B cell (primary cell): ENCODE data around the gene TMBIM6. TPM values are rescaled to one million over a fixed set of nuclear protein-coding genes. Genes with fewer than 3 reads are reported as not detected.
"Not testable (repeated sequence)": the region's sequence is repeated elsewhere in the genome, so short reads cannot be mapped to it uniquely, and the experiment has no call there.

Source experiments
- ATAC-seq: fragments of 200-7000 bp; cut with Tn5 transposase; one replicate; pipeline ENCODE4 v1.10.0; 2021; ENCODE audit warnings: low read depth, mild to moderate bottlenecking, moderate number of reproducible peaks, moderate library complexity
- CTCF ChIA-PET: fragments of 350-600 bp; sonication (Branson Sonifier 250); formaldehyde crosslinking; loops from one replicate; lab custom pipeline; 2021; ENCODE audit warnings: antibody characterized with exemption, inconsistent platforms; lab: Charles Lee
- POLR2A ChIA-PET: fragments of 350-600 bp; sonication (Branson Sonifier 250); formaldehyde crosslinking; loops from one replicate; lab custom pipeline; 2021; ENCODE audit warnings: antibody characterized with exemption; lab: Charles Lee
- DNase-seq: peaks from one replicate; pipeline ENCODE4 v3.0.0; 2013
- H2AFZ ChIP-seq: 2 replicates; pipeline ENCODE4 v1.6.1; 2012; ENCODE audit warnings: mild to moderate bottlenecking, low read depth, low read length; ENCODE audit not compliant: insufficient read depth, poor library complexity, severe bottlenecking
- H3K27ac ChIP-seq, 2 donors: 1 replicate in 1 of 2; 2 replicates in 1 of 2; pipeline ENCODE4 v1.5.1; 2012 to 2013; ENCODE audit warnings: low read length in 2 of 2, mild to moderate bottlenecking in 2 of 2, moderate library complexity in 1 of 2
- H3K27me3 ChIP-seq, 4 experiments: fragments of 200-600 bp in 1 of 4; sonication (generic) in 1 of 4; replicated peaks in 1 of 4; 1 replicate in 2 of 4; 2 replicates in 2 of 4; pipeline versions ENCODE4 v1.6.1 to v1.7.0; 2013 to 2016; ENCODE audit warnings: low read length in 3 of 4, mild to moderate bottlenecking in 2 of 4, mixed read lengths in 1 of 4, moderate library complexity in 1 of 4; ENCODE audit not compliant: insufficient read depth in 4 of 4, control insufficient read depth in 3 of 4; ENCODE audit errors: control extremely low read depth in 1 of 4
- H3K36me3 ChIP-seq, 2 experiments: replicated peaks in 1 of 2; 1 replicate in 1 of 2; 2 replicates in 1 of 2; pipeline versions ENCODE4 v1.6.1 to v1.7.1; 2013; ENCODE audit warnings: low read length in 1 of 2; ENCODE audit not compliant: insufficient read depth in 2 of 2, control insufficient read depth in 1 of 2; ENCODE audit errors: control extremely low read depth in 1 of 2, extremely low read depth in 1 of 2
- H3K4me1 ChIP-seq, 2 donors: fragments of 200-600 bp in 1 of 2; sonication (generic) in 1 of 2; 1 replicate in 1 of 2; 2 replicates in 1 of 2; pipeline versions ENCODE4 v1.5.1 to v1.6.1; 2013 to 2017; ENCODE audit warnings: low read length in 2 of 2; ENCODE audit not compliant: control insufficient read depth in 2 of 2, insufficient read depth in 2 of 2
- H3K4me2 ChIP-seq: replicated peaks from 2 replicates; pipeline ENCODE3; 2012; ENCODE audit warnings: mild to moderate bottlenecking, low read depth, low read length; ENCODE audit not compliant: poor library complexity, severe bottlenecking
- H3K4me3 ChIP-seq, 5 experiments: fragments of 200-600 bp in 1 of 5; sonication (generic) in 1 of 5; 1 replicate in 3 of 5; 2 replicates in 2 of 5; pipeline versions ENCODE4 v1.5.1 to v1.7.0; 2011 to 2016; ENCODE audit warnings: low read length in 4 of 5, mild to moderate bottlenecking in 4 of 5, low read depth in 2 of 5, control low read depth in 1 of 5, moderate library complexity in 1 of 5; ENCODE audit not compliant: insufficient read depth in 1 of 5; ENCODE audit errors: control extremely low read depth in 1 of 5, extremely low read depth in 1 of 5
- H3K79me2 ChIP-seq: fragments of 200-600 bp; sonication (generic); one replicate; pipeline ENCODE4 v1.6.0; 2016; ENCODE audit warnings: low read length; ENCODE audit not compliant: control insufficient read depth, insufficient read depth
- H3K9ac ChIP-seq: fragments of 200-600 bp; sonication (generic); 2 replicates; pipeline ENCODE4 v1.6.1; 2017; ENCODE audit warnings: mild to moderate bottlenecking, low read length, moderate library complexity
- H3K9me3 ChIP-seq, 3 donors: one replicate each; pipeline versions ENCODE4 v1.6.1 to v1.7.1; 2013; ENCODE audit warnings: low read length in 2 of 3; ENCODE audit not compliant: control insufficient read depth in 2 of 3, insufficient read depth in 1 of 3; ENCODE audit errors: control extremely low read depth in 1 of 3
- H4K20me1 ChIP-seq: 2 replicates; pipeline ENCODE4 v1.6.0; 2012; ENCODE audit warnings: mild to moderate bottlenecking, low read length; ENCODE audit not compliant: insufficient read depth, control insufficient read depth, poor library complexity, severe bottlenecking
- H3K27ac Mint-ChIP-seq: one replicate; pipeline ENCODE4 v1.8.0; 2021; ENCODE audit warnings: mixed read lengths
- H3K27me3 Mint-ChIP-seq: one replicate; pipeline ENCODE4 v1.8.0; 2021; ENCODE audit warnings: mixed read lengths
- H3K4me1 Mint-ChIP-seq: one replicate; pipeline ENCODE4 v1.8.0; 2021; ENCODE audit warnings: mixed read lengths
- H3K4me3 Mint-ChIP-seq: one replicate; pipeline ENCODE4 v1.8.0; 2021; ENCODE audit warnings: mixed read lengths
- H3K9me3 Mint-ChIP-seq: one replicate; pipeline ENCODE4 v1.8.0; 2022; ENCODE audit warnings: mixed read lengths; ENCODE audit not compliant: insufficient read depth
- EZH2 ChIP-seq: IDR thresholded peaks from 2 replicates; pipeline ENCODE4 v1.6.1; 2012; ENCODE audit warnings: borderline replicate concordance, low read depth, mild to moderate bottlenecking, moderate library complexity, low read length; ENCODE audit not compliant: insufficient read depth, poor library complexity, severe bottlenecking
- WGBS: methylation state at CpG from one replicate; pipeline ENCODE4 v1.1.5; 2013; ENCODE audit warnings: missing lambda C conversion rate; ENCODE audit not compliant: insufficient coverage; 5-methylcytosine and 5-hydroxymethylcytosine counted together
- intact Hi-C: fragments of 100-400 bp; cut with micrococcal nuclease; formaldehyde crosslinking; loops from one replicate; pipeline ENCODE4 v1.10.0; 2022
- polyA plus RNA-seq: library from polyadenylated mRNA; depleted of rRNA; stranded (reverse); fragments of >200 nt; gene quantifications from 2 replicates; pipeline ENCODE4 v1.2.3, GENCODE V29; 2012
- total RNA-seq, 2 donors: library from RNA; stranded (reverse); fragments of 120-200 nt in 1 of 2; gene quantifications; 1 replicate in 1 of 2; 2 replicates in 1 of 2; pipeline versions ENCODE4 v1.2.3 to v1.2.4, GENCODE V29; 2013 to 2022
- TF ChIP-seq, protein P1 (sequence below): fragments of 200-600 bp; IDR thresholded peaks from one replicate; pipeline ENCODE4 v1.8.0; 2022; ENCODE audit warnings: antibody characterized with exemption, mild to moderate bottlenecking

TMBIM6 gene
- total and polyA plus RNA-seq, 2 donors (not counting 1 experiment from before 2014, with no cell fraction given) = 178 to 336 TPM

GRCh38 chr12:49730568-49731101 lies 10.7 kb upstream of the TMBIM6 start:
- CTCF ChIA-PET = no interaction called here
- peaks cover 9% of the 10 kb centered on the region for H3K27me3 Mint-ChIP-seq
- Histone ChIP-seq H3K4me2 (no peak overlapping the region), H3K27ac (no peak overlapping the region), H3K27me3 (peaks cover 0 to 2% (median 0%) of the 10 kb centered on the region in 4 experiments), H3K36me3 (no peaks in the 10 kb centered on the region), H3K9me3 (peaks cover 0 to 15% (median 0%) of the 10 kb centered on the region in 3 donors), H3K9ac (no peak overlapping the region), H4K20me1 (no peaks in the 10 kb centered on the region), H3K79me2 (no peaks in the 10 kb centered on the region), H3K4me3 (no peak overlapping the region), H3K4me1 (no peaks in the 10 kb centered on the region), H2AFZ (no peak overlapping the region)
- POLR2A ChIA-PET = no interaction called here
- no peak for DNase-seq
- H3K4me1 Mint-ChIP-seq = no peaks in the 10 kb centered on the region
- no peak for TF ChIP-seq EZH2
- TF ChIP-seq, protein P1, sequence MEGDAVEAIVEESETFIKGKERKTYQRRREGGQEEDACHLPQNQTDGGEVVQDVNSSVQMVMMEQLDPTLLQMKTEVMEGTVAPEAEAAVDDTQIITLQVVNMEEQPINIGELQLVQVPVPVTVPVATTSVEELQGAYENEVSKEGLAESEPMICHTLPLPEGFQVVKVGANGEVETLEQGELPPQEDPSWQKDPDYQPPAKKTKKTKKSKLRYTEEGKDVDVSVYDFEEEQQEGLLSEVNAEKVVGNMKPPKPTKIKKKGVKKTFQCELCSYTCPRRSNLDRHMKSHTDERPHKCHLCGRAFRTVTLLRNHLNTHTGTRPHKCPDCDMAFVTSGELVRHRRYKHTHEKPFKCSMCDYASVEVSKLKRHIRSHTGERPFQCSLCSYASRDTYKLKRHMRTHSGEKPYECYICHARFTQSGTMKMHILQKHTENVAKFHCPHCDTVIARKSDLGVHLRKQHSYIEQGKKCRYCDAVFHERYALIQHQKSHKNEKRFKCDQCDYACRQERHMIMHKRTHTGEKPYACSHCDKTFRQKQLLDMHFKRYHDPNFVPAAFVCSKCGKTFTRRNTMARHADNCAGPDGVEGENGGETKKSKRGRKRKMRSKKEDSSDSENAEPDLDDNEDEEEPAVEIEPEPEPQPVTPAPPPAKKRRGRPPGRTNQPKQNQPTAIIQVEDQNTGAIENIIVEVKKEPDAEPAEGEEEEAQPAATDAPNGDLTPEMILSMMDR = no peak
- ATAC-seq = no peak
- no peak overlapping the region for H3K27ac Mint-ChIP-seq
- WGBS = 100% methylated on average over 1 of the region's 3 CpGs
- H3K4me3 Mint-ChIP-seq = no peak overlapping the region
- intact Hi-C loops = no loop called here
- peaks cover 2% of the 10 kb centered on the region for H3K9me3 Mint-ChIP-seq

DNA sequence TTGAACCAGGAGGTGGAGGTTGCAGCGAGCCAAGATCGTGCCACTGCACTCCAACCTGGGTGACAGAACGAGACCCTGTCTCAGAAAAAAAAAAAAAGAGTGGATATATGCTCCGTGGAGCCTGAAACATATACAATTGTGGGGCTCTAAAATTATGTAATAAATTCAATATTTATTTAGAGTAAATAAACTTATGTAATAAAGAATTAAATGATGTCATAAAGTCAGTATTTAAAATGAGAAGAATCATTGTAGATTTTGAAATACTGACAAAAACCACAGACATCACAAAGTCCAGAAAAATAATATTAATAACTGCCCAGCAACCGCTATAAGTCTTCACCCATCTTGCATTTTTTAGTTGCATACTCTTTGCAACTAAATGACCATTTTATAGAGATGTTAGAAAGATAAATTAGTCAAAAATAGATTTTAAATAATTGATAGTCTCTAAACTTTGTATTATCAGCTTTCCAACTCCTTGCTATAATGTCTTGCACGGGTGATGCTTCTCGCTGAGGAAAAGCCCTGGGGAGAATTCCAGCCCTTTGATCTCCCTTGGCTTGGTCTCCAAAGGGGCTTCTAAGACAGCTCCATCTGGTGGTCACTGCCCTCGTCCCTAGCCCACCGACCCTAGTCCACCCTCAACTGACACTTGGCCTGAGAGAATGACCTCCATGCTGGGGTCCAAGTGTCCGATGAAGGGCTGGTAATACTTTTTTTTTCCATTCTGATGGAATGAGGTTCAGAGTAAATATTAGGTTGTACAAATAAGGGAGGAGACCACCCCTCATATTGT lies 7.9 kb upstream of the TMBIM6 start:
- Mint-ChIP-seq H3K9me3 (peaks cover 2% of the 10 kb centered on the region), H3K27ac (no peak overlapping the region), H3K4me1 (no peaks in the 10 kb centered on the region), H3K27me3 (peaks cover 8% of the 10 kb centered on the region), H3K4me3 (no peak overlapping the region)
- ATAC-seq (no peak), DNase-seq (no peak)
- Histone ChIP-seq H2AFZ (no peak overlapping the region), H3K4me1 (no peaks in the 10 kb centered on the region), H4K20me1 (no peaks in the 10 kb centered on the region), H3K9ac (no peak overlapping the region), H3K4me2 (no peak overlapping the region), H3K79me2 (no peaks in the 10 kb centered on the region), H3K27ac (no peak overlapping the region), H3K4me3 (no peak overlapping the region), H3K36me3 (no peaks in the 10 kb centered on the region), H3K9me3 (peaks cover 0 to 15% (median 0%) of the 10 kb centered on the region in 3 donors), H3K27me3 (no peaks in the 10 kb centered on the region)
- TF ChIP-seq EZH2 = no peak
- TF ChIP-seq, protein P1 = no peak
- ChIA-PET POLR2A (no interaction called here), CTCF (interaction anchor here (1.1 kb wide), 1 partner anchor 97 kb away, joined by 4 read pairs; no protein-coding TSS in a partner anchor)
- intact Hi-C loops = no loop called here
- 100% methylated on average over 1 of the region's 10 CpGs for WGBS

GRCh38 chr12:49734900-49735299 lies 6.5 kb upstream of the TMBIM6 start:
- intact Hi-C loops, H3K27ac Mint-ChIP-seq, H3K4me1 Mint-ChIP-seq, H3K79me2 ChIP-seq, H3K4me2 ChIP-seq, H3K27me3 Mint-ChIP-seq, CTCF ChIA-PET, H3K27me3 ChIP-seq, H4K20me1 ChIP-seq, H3K27ac ChIP-seq, H3K4me3 ChIP-seq, ATAC-seq, POLR2A ChIA-PET, H3K4me3 Mint-ChIP-seq, H3K9me3 Mint-ChIP-seq, DNase-seq, H3K9ac ChIP-seq, H2AFZ ChIP-seq, H3K36me3 ChIP-seq, H3K4me1 ChIP-seq: not testable (repeated sequence)
- WGBS = 100% methylated on average over 3 of the region's 7 CpGs
- peaks cover 0 to 15% (median 0%) of the 10 kb centered on the region in 3 donors for H3K9me3 ChIP-seq
